GM19468 (cell line): ENCODE data around the gene DRAP1.

ENCODE experiments used
- ATAC-seq: cut with Tn5 transposase; IDR thresholded peaks from one replicate; pipeline ENCODE4 v1.9.1; 2021; ENCODE audit warnings: mild to moderate bottlenecking, moderate library complexity, moderate number of reproducible peaks; ENCODE audit not compliant: unreplicated experiment; ENCODE audit errors: extremely low read depth

DRAP1 gene

GRCh38 chr11:65919141-65919572 lies at the start of gene DRAP1:
Gene DRAP1, plus strand, starts transcription at chr11:65919426. Its CDS starts 76 bp downstream, at chr11:65919502.
- peak; percentile 82 for ATAC-seq

GRCh38 chr11:65869643-65870306 lies 49.5 kb upstream of the DRAP1 start:
- no peak for ATAC-seq

DNA sequence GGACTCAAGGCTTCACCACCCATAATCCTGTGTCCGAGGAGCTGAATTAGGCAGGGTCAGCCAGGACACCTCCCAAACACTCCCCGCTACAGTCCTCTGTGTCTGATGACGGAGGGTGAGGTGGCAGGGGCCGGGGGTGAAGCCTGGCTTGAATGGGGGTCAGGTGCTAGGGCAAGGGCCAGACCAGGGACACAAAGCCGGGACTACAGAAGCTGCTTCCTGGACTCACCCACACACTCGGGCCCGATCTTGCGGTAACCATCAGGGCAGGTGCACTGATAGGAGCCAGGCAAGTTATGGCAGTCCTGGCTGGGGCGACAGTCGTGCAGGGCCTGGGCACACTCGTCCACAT lies 48.9 kb upstream of the DRAP1 start:
- no peak for ATAC-seq

DNA sequence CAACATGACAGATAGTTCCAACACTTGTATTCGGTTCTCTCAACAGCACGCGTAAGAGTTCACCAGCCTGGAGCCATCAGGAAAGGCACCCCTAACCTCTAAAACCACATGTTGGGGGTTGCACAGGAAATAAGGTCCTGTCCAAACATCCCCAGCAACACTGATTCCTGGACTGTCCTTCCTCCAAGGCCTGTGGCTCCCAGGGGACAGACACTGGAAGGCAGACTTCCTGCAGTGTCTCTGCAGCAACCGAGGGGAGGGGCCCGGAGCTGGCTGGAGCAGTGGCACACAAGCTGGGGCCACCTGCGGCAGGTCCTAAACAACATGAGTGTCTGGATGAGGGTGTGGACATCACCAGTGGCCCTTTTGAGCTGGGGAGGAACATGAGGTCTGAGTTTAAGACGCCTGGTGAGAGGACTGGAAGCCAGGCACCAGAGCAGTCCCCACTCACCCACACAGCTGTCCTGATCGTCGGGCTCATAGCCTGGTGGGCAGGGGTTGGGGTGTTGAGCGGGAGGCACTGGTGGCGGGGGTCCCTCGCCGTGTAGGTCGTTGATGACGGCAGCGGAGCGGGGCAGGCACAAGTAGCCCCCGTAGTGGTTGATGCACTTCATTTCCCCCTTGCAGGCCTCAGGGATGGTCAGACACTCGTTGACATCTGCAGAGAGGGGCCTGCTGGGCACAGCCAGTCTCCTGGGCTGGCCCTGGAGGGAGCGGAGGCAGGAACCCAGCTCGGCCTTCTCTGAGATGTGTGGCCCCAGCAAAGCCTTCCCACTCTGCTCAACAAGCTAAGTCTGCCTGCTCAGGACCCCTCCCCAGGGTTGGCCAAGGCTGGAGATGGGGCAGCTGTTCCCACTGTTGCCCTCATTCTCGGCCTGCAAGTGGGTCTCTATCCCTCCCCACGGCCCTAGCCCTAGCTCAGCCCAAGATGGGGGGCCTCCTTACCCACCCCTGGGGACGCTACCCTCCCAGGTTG lies 48.2 kb upstream of the DRAP1 start:
- no peak for ATAC-seq

DNA sequence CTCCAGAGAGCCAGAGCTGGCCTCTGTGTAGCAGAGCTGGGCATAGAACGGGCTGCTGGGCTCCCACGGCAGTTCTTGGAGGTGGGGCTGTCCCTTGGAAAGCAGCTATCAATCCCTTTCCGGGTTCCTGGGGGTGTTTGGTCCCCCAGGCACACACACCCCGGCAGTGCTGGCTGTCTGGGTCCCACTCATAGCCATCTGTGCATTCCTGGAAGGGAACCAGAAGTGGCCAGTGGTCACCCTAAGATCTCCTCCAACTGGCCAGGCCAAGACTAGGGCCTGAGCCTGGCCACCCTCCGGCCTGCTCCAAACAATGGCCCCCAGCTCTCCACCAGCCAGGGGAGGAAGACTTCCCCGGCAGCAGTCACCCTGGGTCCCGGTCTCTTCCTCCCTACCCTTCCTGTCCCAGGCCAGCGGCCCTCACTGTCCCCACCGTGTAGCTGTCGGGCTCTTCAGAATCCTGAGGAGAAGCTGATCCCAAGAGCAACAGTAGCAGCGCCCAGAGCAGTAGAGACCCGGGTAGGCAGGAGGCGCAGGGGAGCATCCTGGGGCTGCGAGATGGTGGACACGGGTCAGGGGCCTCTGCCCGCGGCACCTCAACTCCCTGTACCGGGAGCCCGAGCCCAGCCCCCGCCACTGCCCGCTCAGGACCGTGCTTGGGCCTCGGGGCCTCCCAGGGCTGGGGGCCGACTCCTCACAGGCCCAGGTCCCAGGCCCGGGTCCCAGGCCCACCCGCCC lies 47.2 kb upstream of the DRAP1 start:
- no peak for ATAC-seq

DNA sequence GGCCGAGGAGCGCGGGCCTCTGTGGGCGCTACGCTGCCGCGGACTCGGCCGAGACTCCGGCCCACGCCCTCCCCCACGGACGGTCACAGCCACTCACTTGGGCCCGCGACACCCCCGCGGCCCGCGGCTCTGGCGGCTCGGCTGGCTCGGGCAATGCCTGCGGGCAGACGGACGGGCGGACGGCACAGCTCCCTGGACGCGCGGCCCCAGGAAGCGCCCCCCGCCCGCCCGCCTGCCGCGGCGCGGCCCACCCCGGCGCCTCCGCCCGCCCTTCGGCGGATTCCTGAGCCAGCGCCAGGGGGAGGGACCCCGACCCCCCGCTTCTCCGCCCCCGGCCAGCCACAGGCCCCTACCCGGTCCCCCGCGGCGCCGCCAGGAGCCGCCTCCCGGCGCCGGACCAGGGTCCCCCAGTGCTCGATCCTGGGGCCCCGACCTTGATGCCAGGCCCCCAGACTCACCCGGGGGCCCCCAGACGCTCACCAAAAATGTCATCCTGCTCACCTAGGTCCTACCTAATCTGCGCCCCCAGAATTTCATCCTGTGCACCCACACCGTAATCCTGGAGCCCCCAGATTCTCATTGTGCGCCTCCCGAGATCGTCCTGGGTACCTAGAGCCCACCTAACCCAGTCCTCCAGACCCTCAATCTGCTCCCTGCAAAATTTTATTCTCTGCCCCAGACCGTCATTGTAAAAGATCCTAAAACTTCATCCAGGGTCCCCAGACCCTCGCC lies 46.5 kb upstream of the DRAP1 start, which contains the start of gene EFEMP2:
TSS of gene EFEMP2 (minus strand) at position 215 of the 732 bp plus-strand sequence. CDS start 446 bp downstream, outside the sequence.
- ATAC-seq, result no peak

GRCh38 chr11:65873318-65874156 lies 45.7 kb upstream of the DRAP1 start:
- ATAC-seq, result peak; percentile 72

GRCh38 chr11:65879617-65880016 lies 39.6 kb upstream of the DRAP1 start, which contains the start of gene CTSW:
Gene CTSW, plus strand, starts transcription at chr11:65879837. Its CDS starts 18 bp downstream, at chr11:65879855.
- no peak for ATAC-seq

GRCh38 chr11:65880027-65880426 lies 39.2 kb upstream of the DRAP1 start:
- ATAC-seq, result no peak

DNA sequence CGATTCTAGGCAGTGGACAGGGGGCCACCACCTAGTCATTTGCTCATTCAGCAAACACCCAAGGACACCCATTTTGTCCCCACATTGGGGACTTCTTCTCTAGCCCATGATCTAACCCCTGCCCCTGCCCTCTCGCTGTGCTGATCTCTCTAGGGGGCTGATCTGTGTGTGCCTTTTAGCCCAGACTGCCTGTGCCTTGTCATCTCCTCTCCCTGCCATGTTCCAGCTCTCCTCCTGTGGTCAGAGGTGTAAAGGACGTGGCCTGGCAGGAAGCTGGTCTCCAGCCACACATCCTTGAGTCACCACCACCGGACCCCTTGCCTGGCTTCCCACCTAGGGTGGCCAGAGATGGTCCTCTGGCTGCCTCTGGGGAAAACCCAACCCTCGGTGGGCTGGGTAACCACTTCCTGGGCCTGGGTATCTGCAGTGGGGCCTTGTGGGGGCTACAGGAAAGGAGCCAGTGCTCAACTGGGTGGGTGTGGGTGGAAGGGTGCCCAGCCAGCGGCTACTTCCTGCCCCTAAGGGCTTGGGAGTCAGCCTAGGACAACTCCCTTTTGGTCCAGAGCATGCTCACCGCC lies 38.3 kb upstream of the DRAP1 start:
- ATAC-seq, result no peak

DNA sequence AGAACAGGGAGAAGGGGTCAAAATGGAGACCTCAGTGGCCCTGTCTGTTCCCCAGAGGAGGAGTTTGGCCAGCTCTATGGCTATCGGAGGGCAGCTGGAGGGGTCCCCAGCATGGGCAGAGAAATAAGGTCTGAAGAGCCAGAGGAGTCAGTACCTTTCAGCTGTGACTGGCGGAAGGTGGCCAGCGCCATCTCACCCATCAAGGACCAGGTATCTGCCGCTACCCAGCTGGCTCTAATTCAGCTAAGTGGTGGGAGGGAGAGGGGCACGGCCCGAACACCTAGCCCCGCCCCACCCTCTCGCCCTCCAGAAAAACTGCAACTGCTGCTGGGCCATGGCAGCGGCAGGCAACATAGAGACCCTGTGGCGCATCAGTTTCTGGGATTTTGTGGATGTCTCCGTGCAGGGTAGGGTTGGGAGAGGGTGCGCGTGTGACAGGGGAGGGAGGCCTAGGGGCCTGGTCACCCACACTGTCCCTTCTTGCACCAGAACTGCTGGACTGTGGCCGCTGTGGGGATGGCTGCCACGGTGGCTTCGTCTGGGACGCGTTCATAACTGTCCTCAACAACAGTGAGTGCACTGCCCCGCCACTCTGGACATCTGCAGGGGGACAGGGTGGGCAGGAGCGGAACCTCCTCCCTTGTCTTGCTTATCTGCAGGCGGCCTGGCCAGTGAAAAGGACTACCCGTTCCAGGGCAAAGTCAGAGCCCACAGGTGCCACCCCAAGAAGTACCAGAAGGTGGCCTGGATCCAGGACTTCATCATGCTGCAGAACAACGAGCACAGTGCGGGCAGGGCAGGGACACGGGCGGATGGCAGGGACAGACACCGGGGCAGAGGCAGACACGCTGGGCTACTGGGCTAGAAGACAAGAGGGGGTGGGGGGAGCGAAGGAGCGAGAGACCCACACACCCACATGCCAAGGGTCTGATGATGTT lies 36.8 kb upstream of the DRAP1 start:
- no peak for ATAC-seq

GRCh38 chr11:65883058-65883761 lies 36.0 kb upstream of the DRAP1 start:
- ATAC-seq, result no peak

GRCh38 chr11:65883786-65884715 lies 35.2 kb upstream of the DRAP1 start:
- ATAC-seq, result no peak

DNA sequence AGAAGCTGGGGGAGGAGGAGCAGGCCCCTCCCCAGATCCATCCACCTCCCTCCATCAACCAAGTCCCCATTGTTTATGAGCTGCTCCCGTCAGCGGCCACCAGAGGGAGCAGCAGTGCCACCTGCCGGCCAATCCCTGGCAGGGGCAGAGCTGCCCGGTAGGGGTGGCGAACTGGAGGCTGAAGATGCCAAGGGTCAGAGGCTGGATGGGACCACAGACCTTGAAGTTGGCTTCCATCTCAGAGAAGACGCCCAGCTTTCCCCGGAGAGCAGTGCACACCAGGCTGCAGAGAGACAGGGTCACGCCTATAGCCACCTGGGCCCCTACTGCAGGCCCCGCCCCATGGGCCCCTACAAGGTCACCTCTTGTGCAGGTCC lies 34.5 kb upstream of the DRAP1 start:
- ATAC-seq, result no peak

DNA sequence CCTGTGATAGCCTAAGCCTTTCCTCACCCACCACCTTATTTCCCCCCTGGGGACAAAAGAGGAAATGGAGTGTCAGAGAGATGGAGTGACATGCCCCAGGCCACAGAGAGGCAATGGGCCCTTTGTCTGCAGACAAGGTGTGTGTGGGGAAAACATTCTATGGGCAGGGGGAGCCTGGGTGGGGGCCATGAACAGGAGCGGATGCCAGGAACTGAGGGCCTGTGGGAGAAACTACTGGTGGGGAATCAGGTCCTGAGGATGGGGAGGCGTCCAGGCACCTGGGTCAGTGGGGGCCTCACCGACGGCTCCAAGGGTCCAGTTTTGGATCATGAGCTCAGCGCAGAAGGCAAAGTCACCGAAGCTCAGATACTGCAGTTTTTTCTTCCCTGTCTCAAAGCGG lies 34.0 kb upstream of the DRAP1 start:
- no peak for ATAC-seq
